ENCODE measurements around the gene TOP2A.
A peak's percentile ranks its signal among the peaks of the same experiment; 100 is the strongest.

The TOP2A gene

DNA sequence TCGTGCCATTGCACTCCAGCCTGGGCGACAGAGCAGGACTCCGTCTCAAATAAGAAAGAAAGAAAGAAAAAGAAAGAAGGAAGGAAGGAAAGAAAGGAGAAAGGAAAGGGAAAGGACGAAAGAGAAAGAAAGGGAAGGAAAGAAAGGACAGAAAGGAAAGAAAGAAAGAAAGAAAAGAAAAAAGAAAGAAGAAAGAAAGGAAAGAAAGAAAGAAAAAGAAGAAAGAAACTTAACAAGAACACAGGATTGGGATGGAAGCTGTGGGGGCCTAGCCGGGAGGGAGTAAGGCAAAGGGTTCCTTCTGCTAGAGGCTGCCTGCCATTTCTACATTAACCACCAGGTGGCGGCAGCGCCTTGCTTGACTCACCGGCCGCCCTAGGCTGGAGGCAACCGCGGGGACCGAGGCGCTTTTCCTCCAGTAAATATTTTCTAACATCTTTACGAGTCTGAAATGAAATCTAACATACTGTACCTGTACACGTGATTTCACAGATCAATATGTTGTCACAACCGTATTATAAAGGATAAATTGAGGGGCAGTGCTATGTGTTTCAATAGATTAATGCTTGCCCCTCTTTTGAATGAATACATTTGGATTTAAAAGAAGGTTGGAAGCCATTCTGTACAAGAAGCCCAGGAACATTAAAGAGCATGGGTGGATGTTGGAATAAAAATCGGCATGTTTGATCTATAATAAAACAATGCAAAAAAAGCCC is 59.2 kb downstream of the TOP2A start:
- peak; percentile 91 for DNase-seq (ENCODE audit: low spot score)

DNA sequence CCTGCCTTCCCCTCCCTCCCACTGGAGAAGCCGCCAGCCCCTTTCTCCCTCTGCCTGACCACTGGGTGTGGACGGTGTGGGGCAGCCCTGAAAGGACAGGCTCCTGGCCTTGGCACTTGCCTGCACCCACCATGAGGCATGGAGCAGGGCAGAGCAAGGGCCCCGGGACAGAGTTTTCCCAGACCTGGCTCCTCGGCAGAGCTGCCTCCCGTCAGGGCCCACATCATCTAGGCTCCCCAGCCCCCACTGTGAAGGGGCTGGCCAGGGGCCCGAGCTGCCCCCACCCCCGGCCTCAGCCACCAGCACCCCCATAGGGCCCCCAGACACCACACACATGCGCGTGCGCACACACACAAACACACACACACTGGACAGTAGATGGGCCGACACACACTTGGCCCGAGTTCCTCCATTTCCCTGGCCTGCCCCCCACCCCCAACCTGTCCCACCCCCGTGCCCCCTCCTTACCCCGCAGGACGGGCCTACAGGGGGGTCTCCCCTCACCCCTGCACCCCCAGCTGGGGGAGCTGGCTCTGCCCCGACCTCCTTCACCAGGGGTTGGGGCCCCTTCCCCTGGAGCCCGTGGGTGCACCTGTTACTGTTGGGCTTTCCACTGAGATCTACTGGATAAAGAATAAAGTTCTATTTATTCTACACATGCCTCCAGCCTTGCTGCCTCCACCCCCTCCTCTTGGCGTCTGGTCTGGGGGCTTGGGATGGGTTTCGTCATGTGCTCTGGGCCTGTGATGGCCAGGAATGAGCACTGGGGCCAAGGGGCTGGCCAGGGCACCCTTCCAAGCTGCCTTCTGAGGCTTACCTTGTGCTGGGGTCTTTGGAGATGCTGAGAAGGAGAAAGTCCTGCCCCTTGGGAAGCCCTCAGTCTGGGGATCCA is 60.5 kb downstream of the TOP2A start:
- no peak for DNase-seq (ENCODE audit: low spot score)

DNA sequence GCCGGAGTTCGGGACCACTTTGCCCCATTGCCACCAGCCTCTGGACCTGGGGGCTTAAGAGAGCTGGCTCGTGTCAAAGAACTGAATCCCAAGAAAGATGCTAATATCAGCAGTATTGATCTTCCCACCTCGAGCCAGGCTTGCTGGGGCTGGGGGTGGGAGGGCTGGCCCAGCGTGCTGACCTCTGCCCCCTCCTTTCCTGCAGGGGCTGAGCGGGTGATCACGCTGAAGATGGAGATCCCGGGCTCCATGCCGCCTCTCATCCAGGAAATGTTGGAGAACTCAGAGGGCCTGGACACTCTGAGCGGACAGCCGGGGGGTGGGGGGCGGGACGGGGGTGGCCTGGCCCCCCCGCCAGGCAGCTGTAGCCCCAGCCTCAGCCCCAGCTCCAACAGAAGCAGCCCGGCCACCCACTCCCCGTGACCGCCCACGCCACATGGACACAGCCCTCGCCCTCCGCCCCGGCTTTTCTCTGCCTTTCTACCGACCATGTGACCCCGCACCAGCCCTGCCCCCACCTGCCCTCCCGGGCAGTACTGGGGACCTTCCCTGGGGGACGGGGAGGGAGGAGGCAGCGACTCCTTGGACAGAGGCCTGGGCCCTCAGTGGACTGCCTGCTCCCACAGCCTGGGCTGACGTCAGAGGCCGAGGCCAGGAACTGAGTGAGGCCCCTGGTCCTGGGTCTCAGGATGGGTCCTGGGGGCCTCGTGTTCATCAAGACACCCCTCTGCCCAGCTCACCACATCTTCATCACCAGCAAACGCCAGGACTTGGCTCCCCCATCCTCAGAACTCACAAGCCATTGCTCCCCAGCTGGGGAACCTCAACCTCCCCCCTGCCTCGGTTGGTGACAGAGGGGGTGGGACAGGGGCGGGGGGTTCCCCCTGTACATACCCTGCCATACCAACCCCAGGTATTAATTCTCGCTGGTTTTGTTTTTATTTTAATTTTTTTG is 61.6 kb downstream of the TOP2A start:
- DNase-seq (ENCODE audit: low spot score): no peak

DNA sequence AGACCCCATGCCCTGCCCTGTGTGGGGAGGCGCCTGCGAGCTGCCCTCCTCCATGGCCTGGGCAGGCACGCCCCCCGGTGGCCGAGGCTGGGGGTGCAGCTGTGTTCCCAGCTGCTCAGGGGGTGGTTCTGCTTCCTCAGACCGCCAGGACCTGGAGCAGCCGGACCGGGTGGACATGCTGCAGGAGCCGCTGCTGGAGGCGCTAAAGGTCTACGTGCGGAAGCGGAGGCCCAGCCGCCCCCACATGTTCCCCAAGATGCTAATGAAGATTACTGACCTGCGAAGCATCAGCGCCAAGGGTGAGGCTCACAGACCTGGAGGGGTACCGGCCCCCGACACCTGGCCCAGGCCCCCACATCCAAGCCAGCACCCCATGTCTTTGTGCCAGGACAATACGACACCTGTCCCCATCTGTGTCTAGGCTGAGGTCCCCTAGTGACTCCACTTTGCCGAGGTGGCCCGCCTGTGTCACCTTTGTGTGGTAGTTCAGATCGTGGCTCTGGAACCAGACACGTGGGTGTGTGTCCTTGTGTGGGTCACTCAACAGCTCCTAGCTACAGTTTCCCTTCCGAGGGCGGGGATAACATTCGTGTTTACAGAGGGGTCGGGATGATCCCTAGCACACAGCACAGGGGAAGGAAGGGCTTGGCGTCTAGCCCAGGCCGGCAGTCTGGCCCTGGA is 62.4 kb downstream of the TOP2A start:
- DNase-seq (ENCODE audit: low spot score): peak; percentile 63

DNA sequence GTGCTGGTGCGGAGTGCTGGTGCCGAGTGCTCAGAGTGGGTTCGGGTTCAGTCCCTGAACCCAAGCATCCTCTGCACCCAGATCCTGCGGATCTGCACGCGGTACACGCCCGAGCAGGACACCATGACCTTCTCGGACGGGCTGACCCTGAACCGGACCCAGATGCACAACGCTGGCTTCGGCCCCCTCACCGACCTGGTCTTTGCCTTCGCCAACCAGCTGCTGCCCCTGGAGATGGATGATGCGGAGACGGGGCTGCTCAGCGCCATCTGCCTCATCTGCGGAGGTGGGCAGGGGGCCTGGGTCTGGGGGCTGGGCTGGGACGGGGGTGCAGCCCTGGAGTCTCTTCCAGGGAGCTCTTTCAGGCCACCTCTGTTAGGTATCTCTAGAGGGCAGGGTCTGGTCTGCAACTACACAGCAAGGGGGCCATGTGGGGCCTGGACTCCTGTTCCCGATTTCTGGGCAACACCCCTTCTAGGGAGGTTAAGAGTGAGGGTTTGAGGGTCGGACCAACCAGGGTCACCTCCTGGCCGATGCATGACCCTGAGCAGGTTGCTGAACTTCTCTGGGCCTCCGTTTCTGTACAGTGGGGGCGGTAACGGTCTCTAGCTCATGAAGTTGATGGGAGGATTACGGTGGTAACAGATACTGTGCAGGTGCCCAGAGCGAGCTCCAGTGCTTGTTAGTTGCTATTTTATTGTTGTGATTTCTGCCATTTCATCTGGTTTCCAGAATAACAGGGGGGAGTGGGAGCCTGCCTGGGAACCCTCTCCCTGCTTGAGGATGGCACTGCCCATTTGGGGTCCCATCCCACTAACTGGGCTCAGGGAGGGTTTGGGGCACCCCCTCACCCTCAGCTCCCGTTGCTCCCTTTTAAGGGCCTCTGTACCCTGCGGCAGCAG is 63.2 kb downstream of the TOP2A start:
- no peak for DNase-seq (ENCODE audit: low spot score)

DNA sequence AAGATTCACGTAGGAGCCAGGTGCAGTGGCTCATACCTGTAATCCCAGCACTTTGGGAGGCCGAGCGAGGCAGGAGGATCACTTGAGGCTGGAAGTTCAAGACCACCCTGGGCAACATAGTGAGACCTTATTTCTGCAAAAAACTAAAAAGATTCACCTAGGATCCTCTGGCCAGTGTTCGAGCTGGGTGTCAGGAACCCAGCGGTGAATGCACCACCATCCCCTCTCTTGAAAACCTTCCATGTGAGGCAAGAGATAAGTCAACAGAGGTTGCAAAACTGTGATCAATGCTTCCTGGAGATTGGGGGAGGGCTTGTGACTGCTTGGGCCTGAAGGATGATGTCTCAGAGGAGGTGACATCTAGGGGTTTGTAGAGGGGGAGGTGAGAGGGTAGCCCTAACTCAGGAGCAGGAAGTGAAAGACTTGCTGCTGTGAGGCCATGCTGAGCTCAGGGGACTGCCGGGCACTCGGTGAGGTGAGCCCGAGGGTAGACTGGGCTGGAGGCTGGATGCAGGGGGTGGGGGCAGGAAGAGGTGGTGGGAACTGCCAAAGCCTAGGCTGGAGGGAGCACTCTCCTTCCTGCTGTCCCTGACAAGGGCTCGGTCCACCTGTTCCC is 64.8 kb downstream of the TOP2A start:
- DNase-seq (ENCODE audit: low spot score): no peak

DNA sequence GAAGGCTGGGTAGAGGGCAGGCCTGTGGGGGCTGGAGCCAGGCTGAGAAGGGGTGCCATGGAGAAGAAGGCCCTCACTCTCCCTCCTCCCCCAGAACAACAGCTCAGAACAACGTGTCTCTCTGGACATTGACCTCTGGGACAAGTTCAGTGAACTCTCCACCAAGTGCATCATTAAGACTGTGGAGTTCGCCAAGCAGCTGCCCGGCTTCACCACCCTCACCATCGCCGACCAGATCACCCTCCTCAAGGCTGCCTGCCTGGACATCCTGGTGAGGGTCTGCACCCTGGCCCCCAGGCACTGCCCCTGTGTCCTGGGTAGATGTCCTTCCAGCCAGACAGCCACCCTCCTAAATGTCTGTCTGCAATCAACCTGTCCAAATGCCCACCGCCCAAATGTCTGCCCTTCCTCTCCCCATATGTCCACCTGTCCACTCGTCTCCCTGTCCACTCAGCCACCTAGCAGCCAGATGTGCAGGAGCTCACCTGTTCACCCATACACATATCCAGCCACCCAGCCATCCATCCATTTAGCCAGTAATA is 65.4 kb downstream of the TOP2A start:
- no peak for DNase-seq (ENCODE audit: low spot score)

DNA sequence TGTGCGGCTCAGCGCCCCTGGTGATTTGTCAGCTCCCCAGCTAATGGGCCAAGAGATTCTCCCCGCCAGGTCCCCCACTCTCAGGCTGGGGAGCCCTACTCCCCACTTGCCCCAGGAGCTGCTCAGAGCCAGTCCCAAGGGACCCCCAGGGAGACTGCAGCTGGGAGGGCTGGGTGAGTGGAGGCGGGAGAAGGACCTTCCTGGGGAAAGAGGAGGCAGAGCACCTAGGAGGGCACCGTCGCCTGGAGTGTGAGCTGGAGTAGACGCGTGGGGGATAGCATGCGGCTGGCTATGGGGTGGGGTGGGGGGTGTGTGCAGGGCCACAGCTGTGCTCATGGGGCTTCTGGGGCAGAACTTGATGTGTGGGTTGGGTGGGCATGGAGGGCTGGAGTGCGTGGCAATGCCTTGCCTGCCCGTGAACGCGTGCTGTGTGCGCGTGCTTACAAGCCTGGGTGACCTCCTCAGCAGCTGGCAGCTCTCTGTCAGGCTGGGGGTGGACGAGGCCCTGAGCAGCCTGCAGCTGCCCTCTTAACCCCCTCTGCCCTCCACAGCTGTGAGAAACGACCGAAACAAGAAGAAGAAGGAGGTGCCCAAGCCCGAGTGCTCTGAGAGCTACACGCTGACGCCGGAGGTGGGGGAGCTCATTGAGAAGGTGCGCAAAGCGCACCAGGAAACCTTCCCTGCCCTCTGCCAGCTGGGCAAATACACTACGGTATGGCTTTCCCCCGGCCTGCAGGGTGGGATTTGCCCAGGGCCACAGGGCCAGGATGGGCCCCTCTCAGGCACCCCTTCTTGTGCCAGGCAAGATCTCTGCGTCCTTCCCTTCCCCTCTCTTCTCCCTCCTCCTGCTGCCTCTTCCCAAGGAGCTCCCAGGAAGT is 66.1 kb downstream of the TOP2A start:
- DNase-seq (ENCODE audit: low spot score): no peak

DNA sequence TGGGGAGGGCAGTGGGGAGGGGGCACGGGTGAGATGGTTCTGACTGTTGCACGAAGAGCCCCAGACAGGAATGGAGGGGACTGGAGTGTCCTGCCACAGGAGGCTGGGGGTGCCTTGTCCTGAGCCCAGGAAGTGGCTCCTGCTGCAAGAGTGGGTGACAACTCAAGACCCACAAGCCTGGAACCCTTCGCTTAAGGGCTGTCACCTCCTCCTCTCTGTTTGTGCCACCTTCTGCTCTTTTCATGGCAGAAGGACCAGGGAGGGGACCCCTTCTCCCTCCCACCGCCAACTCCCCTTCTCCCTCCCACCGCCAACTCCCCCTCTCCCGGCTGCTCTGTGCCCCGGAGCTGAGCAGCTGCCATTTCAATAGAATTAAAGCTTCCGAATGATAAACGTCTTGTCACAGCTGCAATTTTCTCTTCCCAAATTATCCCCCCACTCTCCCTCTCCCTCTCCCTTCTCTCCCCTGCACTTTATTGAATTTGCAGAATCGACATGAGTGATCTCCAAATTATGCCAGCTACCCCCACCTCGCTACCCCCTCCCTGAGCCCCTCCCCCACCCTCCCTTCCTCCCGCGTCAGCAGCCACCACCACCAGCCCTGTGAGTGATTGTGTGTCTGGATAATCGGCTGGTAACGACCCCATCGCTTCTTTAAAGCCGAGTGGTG is 66.9 kb downstream of the TOP2A start:
- DNase-seq (ENCODE audit: low spot score): no peak

DNA sequence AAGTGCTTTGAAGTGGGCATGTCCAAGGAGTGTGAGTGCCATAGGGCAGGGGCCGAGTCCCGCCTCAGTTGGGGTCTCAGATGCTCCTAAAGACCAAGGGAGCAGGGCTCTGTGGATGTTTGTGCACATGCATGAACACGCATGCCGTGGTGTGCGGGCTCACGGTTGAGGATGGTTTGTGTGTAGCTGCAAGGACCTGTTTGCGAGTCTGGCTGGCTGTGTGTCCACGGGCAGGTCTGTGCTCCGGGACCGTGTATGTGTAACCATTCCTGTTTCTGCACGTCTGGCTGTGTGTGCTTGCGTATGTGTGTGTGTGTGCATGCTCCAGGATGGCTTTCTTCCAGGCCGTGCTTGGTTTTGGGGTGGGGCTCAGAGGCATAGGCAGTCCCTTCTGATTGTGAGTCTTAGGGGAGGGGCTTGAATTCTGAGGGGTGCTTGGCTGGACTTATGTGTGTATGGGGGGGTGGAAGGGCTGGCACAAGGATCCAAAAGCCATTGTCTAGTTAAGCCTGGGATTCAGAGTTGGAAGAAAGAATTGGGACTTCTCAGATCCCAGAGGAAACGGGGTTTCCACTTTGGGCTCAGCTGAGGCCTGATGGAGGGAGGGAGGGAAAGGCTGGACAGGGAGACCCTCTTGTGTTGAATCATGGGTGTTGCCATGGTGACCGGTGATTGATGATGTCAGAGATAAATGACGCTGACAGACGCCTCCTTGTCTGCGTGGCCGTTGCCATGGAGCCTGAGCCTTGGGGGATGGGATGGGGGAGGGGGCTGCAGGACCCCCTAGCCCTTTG is 67.6 kb downstream of the TOP2A start:
- DNase-seq (ENCODE audit: low spot score): no peak

DNA sequence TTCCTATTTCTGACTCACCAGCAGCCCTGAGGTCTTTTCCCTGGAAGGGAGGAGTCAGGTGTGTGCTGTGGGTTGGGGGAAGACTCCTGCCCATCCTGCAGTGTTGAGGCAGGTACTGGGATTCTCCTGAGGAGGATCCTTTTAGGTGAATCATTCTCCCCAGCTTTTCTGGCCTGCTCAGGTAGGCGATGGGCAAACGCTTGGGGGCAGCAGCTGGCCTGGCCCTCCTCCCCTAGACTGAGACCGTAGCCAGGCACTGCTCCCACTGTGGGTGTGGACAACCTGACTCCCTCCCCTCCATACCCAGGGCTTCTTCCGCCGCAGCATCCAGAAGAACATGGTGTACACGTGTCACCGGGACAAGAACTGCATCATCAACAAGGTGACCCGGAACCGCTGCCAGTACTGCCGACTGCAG is 68.2 kb downstream of the TOP2A start:
- no peak for DNase-seq (ENCODE audit: low spot score)

DNA sequence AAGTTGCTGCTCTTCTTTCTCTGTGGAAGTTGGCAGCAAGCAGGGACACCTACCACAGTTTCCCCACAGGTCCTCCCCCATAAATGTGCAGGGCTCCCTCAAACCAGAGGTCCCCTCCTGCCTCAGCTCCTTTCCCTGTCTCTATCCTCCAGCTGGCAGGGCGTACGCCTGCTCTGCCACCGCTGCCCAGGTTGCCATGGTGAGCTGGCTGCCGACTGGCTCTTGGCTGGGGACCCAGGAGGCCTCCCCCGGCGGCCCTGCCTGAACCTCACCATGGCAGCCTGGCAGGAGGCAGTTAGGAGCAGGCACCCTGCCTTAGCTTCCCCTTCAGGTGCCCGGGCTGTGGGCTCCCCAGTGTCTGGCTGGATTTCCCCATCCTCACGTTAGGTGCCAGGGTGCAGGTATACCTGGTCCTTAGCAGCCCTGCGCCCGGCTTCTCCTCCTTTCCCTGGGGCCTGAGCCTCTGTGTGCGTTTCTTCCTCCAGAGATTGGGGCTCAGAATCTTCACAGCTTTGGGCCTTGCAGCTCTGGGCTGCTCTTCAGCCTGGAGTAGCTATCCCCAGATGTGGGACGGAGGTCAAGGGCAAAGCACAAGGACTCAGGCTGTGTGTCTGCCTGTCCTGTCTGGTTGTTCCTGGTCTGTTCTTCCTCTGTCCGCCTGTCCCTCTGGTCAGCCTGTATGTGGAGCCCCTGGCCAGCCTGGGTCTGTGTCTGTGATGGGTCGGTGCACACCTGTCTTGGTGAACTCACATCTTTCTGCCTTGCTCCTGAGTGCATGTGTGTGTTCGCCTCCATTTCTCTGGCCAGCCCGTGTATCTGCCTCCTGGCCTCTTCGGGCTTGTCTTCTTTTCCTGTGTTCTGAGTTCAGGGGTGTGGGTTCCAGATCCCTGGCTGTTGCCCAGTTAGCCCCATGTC is 68.9 kb downstream of the TOP2A start:
- peak; percentile 89 for DNase-seq (ENCODE audit: low spot score)

DNA sequence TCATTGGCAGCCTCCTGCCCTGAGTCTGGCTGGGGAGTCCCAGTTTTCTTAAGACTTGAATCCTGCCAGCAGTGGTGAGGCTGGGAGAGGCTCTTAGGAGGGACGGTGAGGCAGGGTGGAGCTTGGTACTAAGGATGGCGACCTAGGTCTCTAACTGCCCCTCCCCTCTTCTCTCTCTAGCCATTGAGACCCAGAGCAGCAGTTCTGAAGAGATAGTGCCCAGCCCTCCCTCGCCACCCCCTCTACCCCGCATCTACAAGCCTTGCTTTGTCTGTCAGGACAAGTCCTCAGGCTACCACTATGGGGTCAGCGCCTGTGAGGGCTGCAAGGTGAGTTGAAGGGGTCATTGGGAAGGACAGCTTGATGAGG is 69.6 kb downstream of the TOP2A start:
- DNase-seq (ENCODE audit: low spot score): no peak

DNA sequence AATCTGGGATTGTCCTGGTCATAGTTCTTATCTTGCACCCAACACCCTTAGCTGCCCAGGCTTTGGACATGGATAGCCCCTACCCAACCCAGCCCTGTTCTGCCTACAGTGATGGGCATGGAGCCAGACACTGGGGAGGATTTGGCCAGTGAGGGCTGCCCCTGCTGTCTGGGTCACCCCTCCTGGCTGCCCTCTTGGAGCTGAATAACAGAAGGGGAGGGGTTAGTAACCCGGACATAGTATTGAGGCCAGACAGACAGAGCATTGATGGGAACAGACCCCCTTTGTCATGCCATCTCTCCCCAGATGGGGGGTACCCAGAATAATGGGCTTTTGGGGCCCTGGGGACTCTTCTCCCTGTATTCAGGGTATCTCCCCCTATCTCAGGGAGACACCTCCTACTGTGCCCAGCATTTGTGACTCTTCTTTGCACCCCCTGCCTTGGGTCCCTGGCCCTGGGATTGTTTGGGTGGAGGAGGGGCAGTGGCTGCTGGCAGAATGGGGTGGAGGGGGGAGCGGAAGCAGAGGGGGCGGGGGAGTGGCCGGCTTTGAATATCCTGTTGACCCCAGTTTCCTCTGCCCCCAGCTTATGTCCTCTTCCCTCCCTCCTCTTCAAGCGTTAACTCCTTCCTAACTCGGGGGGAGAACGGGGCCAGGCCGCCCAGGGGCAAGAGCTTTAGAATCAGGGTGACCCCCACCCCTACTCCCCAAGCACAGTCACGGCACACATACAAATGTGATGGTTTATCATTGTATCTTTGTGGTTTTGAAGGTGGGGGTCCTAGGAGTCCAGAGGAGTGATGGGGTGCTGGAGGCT is 70.2 kb downstream of the TOP2A start:
- peak; percentile 84 for DNase-seq (ENCODE audit: low spot score)

DNA sequence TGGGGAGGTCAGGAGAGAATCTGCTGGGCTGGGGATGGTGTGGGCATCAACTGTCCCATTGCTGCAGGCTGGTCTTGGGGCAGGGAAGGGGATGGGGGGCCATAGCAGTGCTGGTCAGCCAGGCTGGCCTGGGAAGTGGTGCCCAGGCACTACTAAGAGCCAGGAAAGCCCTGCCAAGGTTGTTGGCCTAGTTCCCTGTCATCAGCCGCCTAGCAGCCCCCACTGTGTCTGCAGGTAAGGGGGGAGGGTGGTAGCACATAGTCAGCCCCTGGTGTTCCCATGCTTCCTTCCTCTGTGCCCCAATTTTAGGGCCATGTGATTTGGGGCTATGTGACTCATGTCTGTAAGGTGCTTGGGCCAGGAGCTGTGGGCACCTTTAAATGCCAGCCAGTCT is 70.9 kb downstream of the TOP2A start:
- no peak for DNase-seq (ENCODE audit: low spot score)

All from Ammon's horn (tissue), 1 donor.